A549 (cell line): Measurements from ENCODE around the gene KNDC1.

Source experiments
- CTCF ChIP-seq: fragments of >200 bp; sonication (Bioruptor Twin); formaldehyde crosslinking; IDR thresholded peaks from 3 replicates; pipeline ENCODE4 v1.5.1; 2016
- EHMT2 ChIP-seq: fragments of 200-600 bp; sonication (generic); IDR thresholded peaks from 2 replicates; pipeline ENCODE4 v1.6.1; 2016; ENCODE audit warnings: antibody characterized with exemption, low read depth, mild to moderate bottlenecking, moderate library complexity
- NPAS2 ChIP-seq: fragments of 250-450 bp; sonication (Bioruptor Pico); IDR thresholded peaks from 2 replicates; pipeline ENCODE4 v1.8.0; 2022; ENCODE audit warnings: mild to moderate bottlenecking, moderate library complexity, borderline replicate concordance
- RFX5 ChIP-seq: fragments of 450-650 bp; IDR thresholded peaks from 2 replicates; pipeline ENCODE4 v1.7.1; 2014; ENCODE audit warnings: antibody characterized with exemption, mild to moderate bottlenecking, moderate library complexity
- RNF2 ChIP-seq: fragments of 200-600 bp; sonication (generic); IDR thresholded peaks from 2 replicates; pipeline ENCODE4 v1.6.1; 2016; ENCODE audit warnings: low read depth, mild to moderate bottlenecking, antibody characterized with exemption, moderate library complexity, borderline replicate concordance

DNA sequence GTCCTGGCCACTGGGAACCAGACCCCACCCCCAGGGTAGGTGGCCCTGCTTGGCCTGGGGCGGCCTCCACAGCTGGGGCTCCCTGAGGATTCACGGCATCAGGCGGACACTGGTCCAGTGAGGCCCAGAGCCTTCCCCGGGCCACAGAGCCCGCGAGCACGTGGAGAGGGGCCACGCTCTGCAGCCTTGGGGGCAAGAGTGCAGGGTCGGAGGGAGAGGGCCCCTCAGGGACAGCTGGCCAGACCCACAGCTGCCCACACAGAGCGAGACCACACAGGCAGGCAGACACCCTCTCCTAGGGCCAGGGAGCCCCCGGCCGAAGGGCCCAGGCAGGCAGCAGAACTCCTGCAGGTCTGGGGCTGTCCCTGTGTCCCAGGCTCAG, 88.3 kb downstream of the KNDC1 start:
- TF ChIP-seq CTCF, result no peak
- no peak for TF ChIP-seq NPAS2 (CRISPR knock-in tag)
- TF ChIP-seq RFX5, result no peak
- TF ChIP-seq RNF2, result no peak
- no peak for TF ChIP-seq EHMT2
